Cardiac fibroblast (primary cell): Measurements from ENCODE around the gene LMO2.
A peak's percentile ranks its signal among the peaks of the same experiment; 100 is the strongest.

ENCODE experiments used
- DNase-seq, 2 donors: peaks; one replicate each; pipeline versions ENCODE4 v3.0.0 to v3.0.0-alpha.2; 2010; ENCODE audit warnings: low read depth in 2 of 2
- H3K4me3 ChIP-seq, 2 donors: replicated peaks in 1 of 2; 1 replicate in 1 of 2; 2 replicates in 1 of 2; pipeline ENCODE4 v1.5.1; 2011; ENCODE audit warnings: low read depth in 2 of 2, low read length in 2 of 2, mild to moderate bottlenecking in 2 of 2, moderate library complexity in 1 of 2
- CTCF ChIP-seq: IDR thresholded peaks from one replicate; pipeline ENCODE4 v1.5.1; 2011; ENCODE audit warnings: low read depth, mild to moderate bottlenecking, low read length, inconsistent platforms

The LMO2 gene

GRCh38 chr11:33907421-33907820 is 15.5 kb upstream of the LMO2 start:
- DNase-seq = no peak
- no peak for TF ChIP-seq CTCF
- H3K4me3 ChIP-seq = no peak overlapping the region

- TF ChIP-seq CTCF = no peak
- no peak overlapping the region for H3K4me3 ChIP-seq
- no peak for DNase-seq
These were observed 14.8 kb upstream of the LMO2 start for GRCh38 chr11:33906484-33907186.

GRCh38 chr11:33904102-33904501 is 12.2 kb upstream of the LMO2 start:
- no peak overlapping the region for H3K4me3 ChIP-seq
- no peak for DNase-seq
- TF ChIP-seq CTCF = no peak

- DNase-seq = no peak
- no peak overlapping the region for H3K4me3 ChIP-seq
- no peak for TF ChIP-seq CTCF
These were observed 8.4 kb upstream of the LMO2 start for GRCh38 chr11:33900159-33900840.

GRCh38 chr11:33899400-33900037 is 7.6 kb upstream of the LMO2 start:
- DNase-seq = peak; percentile 74 to 91
- H3K4me3 ChIP-seq = no peak overlapping the region
- TF ChIP-seq CTCF = no peak

- TF ChIP-seq CTCF = no peak
- no peak for DNase-seq
- no peak overlapping the region for H3K4me3 ChIP-seq
These were observed 7.1 kb upstream of the LMO2 start for GRCh38 chr11:33898957-33899356.
